ENCODE measurements around the gene MDN1.

DNA sequence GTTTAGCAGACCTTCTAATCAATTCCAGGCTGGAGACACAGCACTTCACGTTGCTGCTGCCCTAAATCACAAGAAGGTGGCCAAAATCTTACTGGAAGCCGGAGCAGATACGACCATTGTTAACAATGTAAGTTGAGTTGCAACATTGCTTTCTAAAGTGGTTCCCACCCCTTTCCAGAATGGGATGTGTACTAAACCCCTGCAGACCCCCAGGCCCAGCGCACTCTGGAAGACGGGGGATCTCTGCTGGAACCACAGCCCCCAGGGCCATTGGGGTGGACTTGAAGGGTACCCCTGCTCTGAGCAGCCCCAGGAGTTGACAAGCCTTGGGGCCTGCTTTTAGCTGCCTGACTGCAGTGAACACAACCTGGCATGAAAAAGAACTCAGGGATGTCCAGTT is 203.1 kb downstream of the MDN1 start:
- no peak for TF ChIP-seq ZNF274 (IDR thresholded peaks at IDR 0.05; ENCODE audit: low read depth, low read length)
- TF ChIP-seq SUZ12 (IDR thresholded peaks at IDR 0.05; ENCODE audit: extremely low read depth, insufficient read depth, insufficient read length), result no peak
- no peak for TF ChIP-seq YY1 (IDR thresholded peaks at IDR 0.05; ENCODE audit: insufficient read depth, insufficient read length)
